HG03565 (cell line): ENCODE data around the gene PLD3.
"Not testable (repeated sequence)": the region's sequence is repeated elsewhere in the genome, so short reads cannot be mapped to it uniquely, and the experiment has no call there.

Experiments used
- ATAC-seq: cut with Tn5 transposase; IDR thresholded peaks from one replicate; pipeline ENCODE4 v1.9.1; 2021; ENCODE audit warnings: mild to moderate bottlenecking, moderate library complexity; ENCODE audit not compliant: unreplicated experiment

The PLD3 gene

DNA sequence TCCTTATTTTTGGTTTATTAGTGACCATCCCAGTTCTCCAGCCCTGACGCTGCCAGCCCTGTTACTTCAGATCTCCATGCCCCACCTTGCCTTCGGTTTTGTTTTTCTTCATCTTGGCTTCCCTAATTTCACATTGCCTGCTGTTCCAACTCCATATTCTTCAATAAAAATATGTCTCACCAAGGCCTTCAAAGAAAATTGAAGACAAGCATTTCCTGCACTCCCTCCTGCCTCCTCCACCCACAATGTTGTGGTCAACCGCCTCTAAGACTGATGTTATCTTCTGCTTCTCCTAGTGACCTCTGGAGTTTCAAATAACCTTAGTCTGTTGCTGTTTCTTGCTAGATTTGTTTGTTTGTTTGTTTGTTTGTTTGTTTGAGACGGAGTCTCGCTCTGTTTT, 14.6 kb downstream of the PLD3 start:
- ATAC-seq: no peak

DNA sequence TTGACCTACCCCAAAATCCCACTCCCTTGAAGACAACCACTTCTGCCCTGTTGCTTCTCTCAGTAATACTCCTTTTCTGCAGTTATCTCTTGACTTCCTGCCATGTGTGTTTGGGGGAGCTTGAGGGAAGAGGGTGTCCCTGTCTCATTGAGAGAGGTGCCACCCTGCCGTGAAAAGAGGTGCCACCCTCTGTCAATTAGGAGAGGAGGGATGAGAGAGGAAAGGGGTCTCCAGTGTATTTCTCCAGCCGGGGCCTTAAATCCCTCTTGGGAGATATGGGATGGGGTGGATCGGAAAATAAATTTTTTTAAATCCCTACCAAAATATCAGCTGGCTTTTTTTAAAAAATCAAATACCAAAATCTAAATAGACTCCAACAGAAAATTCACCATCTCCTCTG, 16.5 kb downstream of the PLD3 start:
- no peak for ATAC-seq

DNA sequence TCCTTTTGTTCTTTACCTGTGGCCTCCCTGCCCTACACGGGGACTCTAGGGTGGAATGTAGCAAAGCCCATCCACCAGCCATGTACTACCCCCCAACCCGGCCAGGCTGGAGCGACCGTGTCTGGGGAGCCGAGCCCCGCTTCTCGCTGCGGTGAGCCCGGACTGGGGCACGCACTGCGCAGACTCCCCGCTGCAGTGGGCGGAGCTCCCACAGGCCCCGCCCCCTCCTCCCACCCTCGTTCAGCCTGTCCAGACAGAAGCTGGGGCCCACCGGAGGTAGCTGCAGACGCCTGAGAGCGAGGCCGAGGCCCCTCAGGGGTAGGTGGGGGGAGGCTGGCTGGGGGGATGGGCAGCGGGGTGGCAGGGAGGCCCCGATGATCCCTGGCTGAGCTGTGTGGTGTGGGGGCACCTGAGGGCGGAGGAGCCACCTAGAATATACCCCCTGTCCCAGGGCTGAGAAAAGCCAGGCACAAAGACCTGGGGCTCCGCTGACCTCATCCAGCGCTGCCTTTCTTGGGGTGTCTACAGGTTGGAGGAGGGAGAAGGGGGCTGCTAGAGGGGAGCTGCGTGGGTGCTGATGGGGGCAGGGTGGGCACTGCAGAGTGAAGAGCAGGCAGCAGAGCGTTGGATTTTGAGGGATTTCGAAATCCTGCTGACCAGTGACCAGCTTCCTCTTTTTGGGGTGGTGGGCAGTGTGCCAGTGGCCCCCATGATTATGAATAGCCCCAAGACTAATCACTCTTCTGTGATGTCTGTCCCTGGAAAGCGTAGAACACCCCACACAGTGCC, 17.3 kb downstream of the PLD3 start:
- ATAC-seq: no peak

DNA sequence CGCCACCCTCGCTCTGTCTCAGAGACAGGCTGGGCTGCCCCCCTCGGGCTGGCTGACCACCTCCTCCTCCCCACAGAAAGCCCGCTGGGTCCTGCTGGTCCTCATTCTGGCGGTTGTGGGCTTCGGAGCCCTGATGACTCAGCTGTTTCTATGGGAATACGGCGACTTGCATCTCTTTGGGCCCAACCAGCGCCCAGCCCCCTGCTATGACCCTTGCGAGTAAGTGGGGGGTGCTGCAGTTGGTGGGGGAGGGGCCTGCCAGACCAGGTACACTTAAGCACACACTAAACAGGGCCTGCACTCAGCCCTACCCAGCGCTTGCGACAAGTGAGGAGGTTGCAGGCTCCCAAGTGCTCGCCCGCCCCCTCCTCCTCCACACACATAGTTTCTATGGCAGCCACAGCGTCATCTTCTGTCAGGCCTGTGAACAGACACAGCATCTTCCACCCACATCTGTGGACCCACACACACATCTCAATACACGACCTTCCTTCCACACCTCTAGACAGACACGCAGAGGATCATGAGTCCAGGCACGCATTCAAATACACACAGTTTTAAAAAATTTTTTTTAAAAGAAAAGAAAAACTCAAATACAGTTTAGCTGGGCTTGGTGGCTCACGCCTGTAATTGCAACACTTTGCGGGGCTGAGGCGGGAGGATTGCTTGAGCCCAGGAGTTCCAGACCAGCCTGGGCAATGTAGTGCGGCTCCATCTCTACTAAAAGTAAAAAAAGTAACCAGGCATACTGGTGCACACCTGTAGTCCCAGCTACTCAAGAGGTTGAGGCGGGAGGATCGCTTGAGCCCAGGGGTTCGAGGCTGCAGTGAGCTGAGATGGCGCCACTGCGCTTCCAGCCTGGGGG, 18.4 kb downstream of the PLD3 start:
- no peak for ATAC-seq

DNA sequence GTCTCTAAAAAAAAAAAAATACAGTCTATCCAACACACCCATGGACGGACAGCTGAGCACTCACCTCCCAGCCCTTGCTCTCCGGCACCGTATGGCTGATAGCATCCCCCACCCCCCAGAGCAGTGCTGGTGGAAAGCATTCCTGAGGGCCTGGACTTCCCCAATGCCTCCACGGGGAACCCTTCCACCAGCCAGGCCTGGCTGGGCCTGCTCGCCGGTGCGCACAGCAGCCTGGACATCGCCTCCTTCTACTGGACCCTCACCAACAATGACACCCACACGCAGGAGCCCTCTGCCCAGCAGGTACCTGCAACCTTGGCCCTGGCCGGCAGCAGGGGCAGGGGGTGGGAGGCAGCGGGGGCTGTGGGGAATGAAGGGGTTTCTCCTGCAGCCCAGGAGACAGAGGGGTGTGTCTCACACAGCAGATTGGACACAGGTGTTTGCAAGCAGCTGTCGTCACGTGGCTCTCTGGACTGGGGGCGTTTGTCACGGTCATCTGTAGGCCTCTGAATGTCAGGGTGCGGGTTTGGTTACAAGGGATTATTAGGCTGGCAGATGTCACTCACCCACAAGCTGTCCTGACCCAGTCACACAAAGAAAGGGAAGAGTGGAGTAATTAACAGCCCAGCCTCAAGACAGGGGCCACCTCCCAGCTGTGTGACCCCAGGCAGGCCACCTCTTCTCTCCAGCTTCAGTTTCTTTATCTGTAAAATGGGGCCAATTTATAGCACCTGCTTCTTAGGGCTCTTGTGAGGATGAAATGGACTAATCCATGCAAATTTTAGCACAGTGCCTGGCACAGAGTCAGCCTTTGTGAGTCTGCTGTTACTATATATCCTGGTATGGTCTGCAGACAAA, 19.3 kb downstream of the PLD3 start:
- no peak for ATAC-seq

DNA sequence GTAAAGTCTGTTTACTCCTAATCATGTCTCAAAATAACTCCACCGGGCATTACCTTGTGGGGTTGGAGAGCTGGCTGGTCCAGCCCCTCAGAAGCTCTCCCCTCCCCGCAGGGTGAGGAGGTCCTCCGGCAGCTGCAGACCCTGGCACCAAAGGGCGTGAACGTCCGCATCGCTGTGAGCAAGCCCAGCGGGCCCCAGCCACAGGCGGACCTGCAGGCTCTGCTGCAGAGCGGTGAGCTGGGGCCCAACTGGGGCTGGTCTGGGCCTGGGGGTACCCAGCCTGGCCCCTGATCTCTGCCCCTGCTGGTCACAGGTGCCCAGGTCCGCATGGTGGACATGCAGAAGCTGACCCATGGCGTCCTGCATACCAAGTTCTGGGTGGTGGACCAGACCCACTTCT, 21.3 kb downstream of the PLD3 start:
- ATAC-seq: no peak

DNA sequence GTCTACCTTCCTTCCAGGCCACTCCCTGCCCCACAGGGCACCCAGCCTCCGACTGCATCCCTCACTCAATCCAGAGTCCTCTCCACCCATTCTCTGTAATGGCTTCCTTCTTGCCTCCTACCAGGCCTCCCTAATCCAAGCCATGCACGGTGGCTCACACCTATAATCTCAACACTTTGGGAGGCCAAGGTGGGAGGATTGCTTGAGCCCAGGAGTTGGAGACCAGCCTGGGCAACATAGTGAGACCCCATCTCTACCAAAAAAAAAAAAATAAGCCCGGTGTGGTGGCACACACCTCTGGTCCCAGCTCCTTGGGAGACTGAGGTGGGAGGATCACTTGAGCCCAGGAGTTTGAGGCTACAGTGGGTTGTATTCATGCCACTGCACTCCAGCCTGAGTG, 21.8 kb downstream of the PLD3 start:
- ATAC-seq: not testable (repeated sequence)

DNA sequence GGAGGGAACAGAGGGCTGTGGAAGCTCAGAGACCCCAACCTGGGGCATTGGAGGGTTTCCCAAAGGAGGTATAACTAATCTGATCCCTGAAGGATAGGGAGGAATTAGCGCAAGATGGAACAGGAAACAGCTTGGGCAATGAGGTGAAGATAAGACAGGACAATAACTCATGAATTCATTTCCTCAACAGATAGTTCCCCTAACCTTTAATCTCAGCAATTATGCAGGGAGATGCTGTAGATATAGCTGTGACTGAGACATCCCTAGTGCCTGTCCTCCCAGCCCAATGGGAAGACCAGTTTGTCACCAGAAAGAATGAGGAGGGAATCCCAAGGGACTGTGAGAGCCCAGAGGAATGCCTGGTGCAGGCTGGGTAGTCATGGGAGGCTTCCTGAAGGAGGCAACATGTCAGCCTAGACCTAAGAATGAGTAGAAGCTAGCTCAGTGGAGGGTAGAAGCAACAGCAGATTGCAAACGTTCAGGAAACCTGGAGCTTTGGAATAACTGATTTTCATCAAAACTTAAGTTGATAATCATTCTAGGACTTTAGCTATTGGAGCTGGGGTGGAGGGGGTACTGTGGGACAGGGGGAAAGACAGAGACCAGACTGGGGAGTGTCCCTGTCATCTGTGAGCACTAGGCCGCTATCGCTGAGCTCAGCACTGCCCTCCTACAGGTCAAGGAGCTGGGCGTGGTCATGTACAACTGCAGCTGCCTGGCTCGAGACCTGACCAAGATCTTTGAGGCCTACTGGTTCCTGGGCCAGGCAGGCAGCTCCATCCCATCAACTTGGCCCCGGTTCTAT, 22.7 kb downstream of the PLD3 start:
- ATAC-seq: no peak

DNA sequence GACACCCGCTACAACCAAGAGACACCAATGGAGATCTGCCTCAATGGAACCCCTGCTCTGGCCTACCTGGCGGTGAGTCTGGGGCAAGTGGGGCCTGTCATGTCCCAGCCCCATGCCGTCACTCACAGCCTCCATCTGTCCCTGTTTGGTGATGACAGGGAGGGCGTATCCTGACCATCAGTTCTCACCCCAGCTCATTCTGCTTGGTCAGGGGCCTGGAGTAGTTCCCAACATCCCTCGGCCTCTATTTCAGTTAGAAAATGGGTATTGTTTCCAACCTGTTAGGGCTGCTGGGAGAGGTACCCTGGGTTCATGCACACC, 23.3 kb downstream of the PLD3 start:
- ATAC-seq: no peak

DNA sequence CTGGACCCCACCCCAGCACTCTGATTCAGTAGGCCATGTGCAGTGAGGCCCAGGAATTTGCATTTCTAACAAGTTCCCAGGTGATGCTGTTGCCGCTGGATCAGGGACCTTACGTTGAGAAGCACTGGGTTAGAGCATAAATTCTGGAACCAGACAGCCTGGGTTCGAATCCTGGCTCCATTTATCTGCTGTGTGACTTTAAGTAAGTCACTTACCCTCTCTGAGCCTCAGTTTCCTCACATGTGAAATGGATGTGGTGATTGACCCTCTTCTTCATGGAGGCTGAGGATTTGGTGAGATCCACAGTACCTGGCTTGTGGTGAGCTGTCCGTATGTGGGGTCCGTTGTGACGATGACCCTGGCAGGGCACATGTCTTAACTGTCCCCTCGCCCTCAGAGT, 25.6 kb downstream of the PLD3 start:
- ATAC-seq: no peak

DNA sequence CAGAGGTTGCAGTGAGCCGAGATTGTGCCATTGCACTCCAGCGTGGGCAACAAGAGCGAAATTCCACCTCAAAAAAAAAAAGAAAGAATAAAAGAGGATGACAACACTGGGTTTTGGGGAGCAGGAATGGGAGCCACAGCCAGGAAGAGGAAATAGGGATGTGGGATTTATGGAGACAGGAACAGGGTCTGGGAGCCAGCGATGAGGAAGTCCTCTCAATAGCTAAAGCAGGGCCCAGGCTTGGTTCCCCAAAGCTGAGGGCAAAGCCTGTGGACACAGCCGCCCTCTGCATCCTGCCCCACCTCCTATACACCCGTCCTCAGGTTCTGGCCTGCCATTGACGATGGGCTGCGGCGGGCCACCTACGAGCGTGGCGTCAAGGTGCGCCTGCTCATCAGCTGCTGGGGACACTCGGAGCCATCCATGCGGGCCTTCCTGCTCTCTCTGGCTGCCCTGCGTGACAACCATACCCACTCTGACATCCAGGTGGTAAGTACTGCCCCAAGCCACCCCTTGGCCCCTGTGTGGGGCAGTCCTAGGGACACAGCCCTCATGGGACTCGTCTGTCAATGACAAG, 27.9 kb downstream of the PLD3 start:
- no peak for ATAC-seq

DNA sequence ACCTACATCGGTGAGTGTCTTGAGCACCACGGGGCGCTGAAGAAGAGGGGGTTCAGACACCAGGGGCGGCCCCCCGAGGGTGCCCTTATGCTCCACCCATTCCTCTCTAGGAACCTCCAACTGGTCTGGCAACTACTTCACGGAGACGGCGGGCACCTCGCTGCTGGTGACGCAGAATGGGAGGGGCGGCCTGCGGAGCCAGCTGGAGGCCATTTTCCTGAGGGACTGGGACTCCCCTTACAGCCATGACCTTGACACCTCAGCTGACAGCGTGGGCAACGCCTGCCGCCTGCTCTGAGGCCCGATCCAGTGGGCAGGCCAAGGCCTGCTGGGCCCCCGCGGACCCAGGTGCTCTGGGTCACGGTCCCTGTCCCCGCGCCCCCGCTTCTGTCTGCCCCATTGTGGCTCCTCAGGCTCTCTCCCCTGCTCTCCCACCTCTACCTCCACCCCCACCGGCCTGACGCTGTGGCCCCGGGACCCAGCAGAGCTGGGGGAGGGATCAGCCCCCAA, 29.4 kb downstream of the PLD3 start:
- ATAC-seq: no peak

DNA sequence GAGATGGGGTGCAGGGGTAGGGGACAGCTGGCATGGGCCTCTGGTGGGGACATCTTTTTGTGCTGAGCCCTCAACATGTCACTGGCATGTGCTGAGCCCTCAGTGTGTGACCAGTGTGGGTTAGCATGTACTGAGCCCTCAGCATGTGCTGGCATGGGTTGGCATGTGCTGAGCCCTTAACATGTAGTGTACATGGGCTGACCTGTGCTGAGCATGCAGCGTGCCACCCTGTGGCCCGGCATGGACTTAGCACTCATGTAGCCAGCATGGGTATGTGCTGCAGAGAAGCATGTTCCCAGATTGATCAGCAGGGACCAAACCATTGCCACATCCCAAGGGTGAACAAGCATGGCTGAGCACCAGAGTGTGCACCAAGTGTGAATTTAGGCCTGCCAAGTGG, 30.0 kb downstream of the PLD3 start:
- ATAC-seq: no peak

DNA sequence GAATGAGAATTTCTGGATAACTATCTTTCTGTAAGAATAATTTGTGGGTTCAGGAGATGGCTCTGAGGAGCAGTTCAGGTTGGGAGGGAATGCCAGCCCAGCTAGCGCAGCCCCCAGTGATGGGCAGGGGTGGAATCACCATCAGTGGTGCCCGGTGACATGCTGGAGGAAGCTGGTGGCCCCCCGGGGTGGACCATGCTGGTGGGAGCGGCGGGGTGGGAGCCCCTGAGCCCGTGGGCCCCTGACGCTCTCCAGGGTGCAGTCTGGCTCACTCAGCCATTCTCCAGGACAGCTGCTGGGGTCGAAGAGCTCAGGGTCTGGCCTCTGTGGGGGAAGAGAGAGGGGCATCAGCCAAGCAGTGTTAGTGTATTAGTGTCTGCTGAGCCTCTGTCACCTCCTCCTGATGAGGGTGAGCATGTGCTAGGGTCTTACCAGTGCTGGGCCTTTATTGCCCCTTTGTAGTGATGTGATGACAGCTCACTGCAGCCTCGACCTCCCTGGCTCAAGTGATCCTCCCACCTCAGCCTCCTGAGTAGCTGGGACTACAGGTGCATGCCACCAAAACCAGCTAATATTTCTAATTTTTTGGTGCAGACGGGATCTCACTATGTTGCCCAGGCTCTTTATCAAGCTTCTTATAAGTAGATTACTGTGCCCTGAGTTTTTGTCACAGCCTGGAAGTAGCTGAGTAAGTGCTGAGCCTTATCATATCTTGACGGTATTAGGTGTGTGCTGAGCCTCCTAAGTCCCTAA, 31.1 kb downstream of the PLD3 start:
- no peak for ATAC-seq

DNA sequence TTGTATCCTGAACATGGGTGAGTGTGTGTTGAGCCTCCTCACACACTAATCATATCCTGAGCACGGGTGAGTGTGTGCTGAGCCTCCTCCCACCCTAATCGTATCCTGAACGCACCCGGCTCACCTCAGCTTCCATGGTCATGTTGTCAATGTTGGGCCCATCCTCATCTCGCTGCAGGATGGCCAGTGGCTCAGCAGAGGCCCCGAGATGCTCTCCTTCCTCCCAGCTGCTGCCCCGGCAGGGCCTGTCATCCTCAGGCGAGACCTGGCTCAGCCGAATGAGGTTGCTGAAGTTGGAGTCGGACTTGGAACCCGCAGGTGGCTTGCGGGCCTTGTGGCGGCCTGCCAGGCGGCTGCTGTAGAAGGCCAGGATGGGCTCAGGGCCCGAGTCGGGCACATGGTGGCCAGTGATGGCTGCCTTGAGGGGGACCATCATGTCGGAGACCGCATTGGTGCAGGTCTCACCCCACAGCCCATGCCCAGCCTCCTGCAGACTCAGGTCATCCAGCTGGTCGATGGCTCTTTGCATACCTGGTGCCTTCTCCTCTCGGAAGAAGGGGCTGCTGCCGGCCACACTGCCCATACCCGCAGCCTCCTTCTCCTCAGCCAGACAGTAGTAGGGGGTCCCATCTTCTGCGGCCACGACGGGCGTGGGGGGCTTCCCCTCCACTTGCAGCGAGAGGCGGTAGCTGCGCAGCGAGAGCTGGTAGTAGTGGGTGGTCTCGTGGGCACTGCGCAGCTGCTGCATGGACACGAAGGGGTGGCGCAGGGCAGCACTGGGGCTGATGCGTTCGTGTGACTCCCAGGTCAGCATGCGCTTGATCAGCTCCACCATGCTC, 31.9 kb downstream of the PLD3 start:
- ATAC-seq: no peak

DNA sequence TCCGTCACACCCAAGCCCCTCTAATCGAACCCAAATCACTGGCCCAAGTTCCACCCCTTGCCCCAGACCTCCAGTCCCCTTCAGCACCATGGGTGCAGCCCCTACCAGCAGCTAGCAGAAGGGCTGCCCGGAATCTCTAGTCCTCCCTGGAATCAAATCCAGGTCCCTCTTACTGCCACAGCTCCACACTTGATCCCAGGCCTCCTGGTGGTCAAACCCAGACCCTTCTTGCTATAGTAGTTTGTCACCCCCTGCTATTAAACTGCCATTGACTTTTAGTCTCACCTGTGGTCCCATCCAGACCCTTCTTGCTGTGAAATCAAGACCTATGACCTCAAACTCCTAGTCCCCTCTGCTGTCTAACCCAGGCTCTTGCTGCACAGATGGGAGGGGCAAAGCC, 32.8 kb downstream of the PLD3 start:
- ATAC-seq: no peak

DNA sequence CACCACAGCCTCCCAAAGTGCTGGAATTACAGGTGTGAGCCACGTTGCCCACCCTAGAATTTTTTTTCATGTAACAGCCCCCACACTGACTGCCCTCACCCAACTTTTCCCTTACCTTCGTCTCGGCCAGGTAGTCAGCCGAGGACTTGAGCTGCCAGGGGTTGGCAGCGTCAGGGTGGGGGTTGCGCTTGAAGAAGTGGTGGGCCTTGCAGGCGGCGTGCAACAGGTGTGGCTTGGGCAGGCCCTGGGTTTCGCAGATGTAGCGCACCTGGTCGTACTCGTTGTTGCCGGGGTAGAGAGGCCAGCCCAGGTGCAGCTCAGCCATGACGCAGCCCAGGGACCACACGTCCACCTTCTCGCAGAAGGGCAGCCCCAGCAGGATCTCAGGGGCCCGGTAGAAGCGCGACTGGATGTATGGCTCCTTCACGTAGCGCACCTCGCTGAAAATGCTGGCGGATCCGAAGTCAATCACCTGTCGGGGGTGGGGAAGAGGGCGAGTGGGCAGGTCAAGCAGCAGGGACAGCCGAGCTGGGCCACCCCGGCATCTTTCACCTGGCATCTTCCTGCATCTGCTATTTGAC, 35.3 kb downstream of the PLD3 start:
- no peak for ATAC-seq

DNA sequence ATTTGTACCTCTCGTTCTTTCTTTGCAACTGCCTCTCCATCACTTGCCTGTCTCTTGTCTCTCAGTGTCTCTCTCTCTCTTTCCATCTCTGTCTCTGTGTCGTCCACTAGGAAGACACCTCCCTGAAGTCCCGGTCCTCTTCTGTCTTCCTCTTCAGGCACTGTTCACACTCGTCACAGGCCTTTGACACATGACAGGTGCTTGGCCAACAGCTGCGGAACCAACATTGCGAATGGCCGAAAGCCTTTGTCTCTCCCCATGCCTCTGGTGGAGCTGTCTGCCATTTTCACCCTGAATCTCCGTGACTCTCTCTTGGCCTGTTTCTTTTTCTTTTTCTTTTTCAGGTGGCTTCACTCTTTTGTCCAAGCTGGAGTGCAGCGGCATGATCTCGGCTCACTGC, 38.7 kb downstream of the PLD3 start:
- ATAC-seq: no peak
